B cell (primary cell): Measurements from ENCODE around the gene NDRG3.

Experiments
- CTCF ChIP-seq: fragments of 200-600 bp; IDR thresholded peaks from one replicate; pipeline ENCODE4 v1.8.0; 2022; ENCODE audit warnings: antibody characterized with exemption, mild to moderate bottlenecking
- EZH2 ChIP-seq: IDR thresholded peaks from 2 replicates; pipeline ENCODE4 v1.6.1; 2012; ENCODE audit warnings: borderline replicate concordance, low read depth, mild to moderate bottlenecking, moderate library complexity, low read length; ENCODE audit not compliant: insufficient read depth, poor library complexity, severe bottlenecking

GRCh38 chr20:36677422-36677771, 68.5 kb downstream of the NDRG3 start:
- TF ChIP-seq CTCF (no peak), EZH2 (no peak)
